OCI-LY7 (cell line): Measurements from ENCODE around the gene NBEAL2.

Experiments used
- EZH2phosphoT487 ChIP-seq: fragments of 200-600 bp; sonication (generic); IDR thresholded peaks from 2 replicates; pipeline ENCODE4 v1.6.1; 2018; ENCODE audit warnings: low read depth, borderline replicate concordance, mild to moderate bottlenecking, mixed run types, antibody characterized with exemption, low read length, moderate library complexity, mixed read lengths
- TF ChIP-seq, protein P1 (sequence below): fragments of 200-600 bp; sonication (generic); conservative IDR thresholded peaks from 2 replicates; pipeline ENCODE4 v1.5.1; 2014; ENCODE audit warnings: mild to moderate bottlenecking, antibody characterized with exemption, low read length, moderate library complexity, mixed read lengths

DNA sequence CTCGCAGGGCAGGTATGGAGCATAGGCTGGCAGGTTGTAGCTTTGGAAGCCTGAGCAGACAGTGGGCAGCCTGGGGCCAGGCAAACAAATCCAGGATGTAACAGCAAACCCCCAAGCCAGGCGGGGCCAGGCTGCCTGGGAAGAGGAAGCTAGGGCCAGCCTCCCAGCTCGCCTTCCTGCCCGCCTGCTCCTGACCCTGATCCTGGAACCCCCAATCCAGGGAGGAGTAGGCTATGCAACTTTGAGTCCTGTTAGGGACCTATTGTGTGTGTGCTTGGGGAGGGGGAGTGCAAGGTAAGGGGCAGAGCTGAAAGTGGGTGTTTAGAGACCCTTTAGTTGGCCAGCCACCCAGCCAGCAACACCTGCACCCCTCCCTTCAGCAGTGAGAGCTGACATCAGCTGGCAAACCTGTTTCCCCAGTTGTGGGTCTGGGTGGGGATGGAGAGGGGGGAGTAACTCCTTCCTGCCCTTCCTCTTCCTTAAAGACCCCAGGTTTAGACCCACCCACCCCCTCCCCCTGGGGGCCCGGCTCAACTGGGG is 2.5 kb downstream of the NBEAL2 start:
- TF ChIP-seq, protein P1, sequence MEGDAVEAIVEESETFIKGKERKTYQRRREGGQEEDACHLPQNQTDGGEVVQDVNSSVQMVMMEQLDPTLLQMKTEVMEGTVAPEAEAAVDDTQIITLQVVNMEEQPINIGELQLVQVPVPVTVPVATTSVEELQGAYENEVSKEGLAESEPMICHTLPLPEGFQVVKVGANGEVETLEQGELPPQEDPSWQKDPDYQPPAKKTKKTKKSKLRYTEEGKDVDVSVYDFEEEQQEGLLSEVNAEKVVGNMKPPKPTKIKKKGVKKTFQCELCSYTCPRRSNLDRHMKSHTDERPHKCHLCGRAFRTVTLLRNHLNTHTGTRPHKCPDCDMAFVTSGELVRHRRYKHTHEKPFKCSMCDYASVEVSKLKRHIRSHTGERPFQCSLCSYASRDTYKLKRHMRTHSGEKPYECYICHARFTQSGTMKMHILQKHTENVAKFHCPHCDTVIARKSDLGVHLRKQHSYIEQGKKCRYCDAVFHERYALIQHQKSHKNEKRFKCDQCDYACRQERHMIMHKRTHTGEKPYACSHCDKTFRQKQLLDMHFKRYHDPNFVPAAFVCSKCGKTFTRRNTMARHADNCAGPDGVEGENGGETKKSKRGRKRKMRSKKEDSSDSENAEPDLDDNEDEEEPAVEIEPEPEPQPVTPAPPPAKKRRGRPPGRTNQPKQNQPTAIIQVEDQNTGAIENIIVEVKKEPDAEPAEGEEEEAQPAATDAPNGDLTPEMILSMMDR = no peak
- no peak for TF ChIP-seq EZH2phosphoT487
